GM23338 (cell line): ENCODE data around the gene BCR. TPM values are rescaled to one million over a fixed set of nuclear protein-coding genes. Genes with fewer than 3 reads are reported as not detected.

ENCODE experiments used
- ATAC-seq: fragments of 200-7000 bp; cut with Tn5 transposase; 3 replicates; pipeline ENCODE4 v1.9.1; 2020
- DNase-seq: peaks from one replicate; pipeline ENCODE4 v3.0.0-alpha.2; 2015; ENCODE audit warnings: low spot score
- H2AFZ ChIP-seq: fragments of 200-600 bp; sonication (generic); 2 replicates; pipeline ENCODE4 v1.8.0; 2016; ENCODE audit warnings: antibody characterized with exemption, mild to moderate bottlenecking, moderate library complexity
- H3F3A ChIP-seq: fragments of 200-600 bp; sonication (generic); replicated peaks from 2 replicates; pipeline ENCODE4 v1.8.0; 2017; ENCODE audit warnings: antibody characterized with exemption, mixed run types, low read depth
- H3K27ac ChIP-seq: fragments of 200-600 bp; sonication (generic); 2 replicates; pipeline ENCODE4 v1.6.1; 2016; ENCODE audit warnings: low read depth
- H3K27me3 ChIP-seq: fragments of 200-600 bp; sonication (generic); 2 replicates; pipeline ENCODE4 v1.8.0; 2016; ENCODE audit warnings: mild to moderate bottlenecking, mixed run types, moderate library complexity; ENCODE audit not compliant: insufficient read depth
- H3K36me3 ChIP-seq: fragments of 200-600 bp; sonication (generic); 2 replicates; pipeline ENCODE4 v1.8.0; 2016; ENCODE audit warnings: mild to moderate bottlenecking; ENCODE audit not compliant: insufficient read depth
- H3K4me1 ChIP-seq: fragments of 200-600 bp; sonication (generic); 2 replicates; pipeline ENCODE4 v1.8.0; 2016; ENCODE audit warnings: mild to moderate bottlenecking, moderate library complexity; ENCODE audit not compliant: insufficient read depth
- H3K4me2 ChIP-seq: fragments of 200-600 bp; sonication (generic); 2 replicates; pipeline ENCODE4 v1.7.1; 2017; ENCODE audit warnings: mixed run types
- H3K4me3 ChIP-seq: fragments of 200-600 bp; sonication (generic); 2 replicates; pipeline ENCODE4 v1.6.1; 2016; ENCODE audit warnings: mixed run types
- H3K79me2 ChIP-seq: fragments of 200-600 bp; sonication (generic); replicated peaks from 2 replicates; pipeline ENCODE4 v1.8.0; 2017; ENCODE audit warnings: mild to moderate bottlenecking; ENCODE audit not compliant: insufficient read depth
- H3K9me2 ChIP-seq: fragments of 200-600 bp; sonication (generic); 2 replicates; pipeline ENCODE4 v1.8.0; 2017; ENCODE audit not compliant: insufficient read depth
- H4K20me1 ChIP-seq: fragments of 200-600 bp; sonication (generic); replicated peaks from 2 replicates; pipeline ENCODE4 v1.8.0; 2017; ENCODE audit warnings: mild to moderate bottlenecking; ENCODE audit not compliant: insufficient read depth
- H3K27ac Mint-ChIP-seq: 2 replicates; pipeline ENCODE4 v1.8.0; 2020; ENCODE audit warnings: inconsistent platforms, mild to moderate bottlenecking, moderate library complexity, mixed read lengths
- H3K27me3 Mint-ChIP-seq: 3 replicates; pipeline ENCODE4 v1.8.0; 2022; ENCODE audit warnings: low read depth, mild to moderate bottlenecking, moderate library complexity, mixed read lengths, inconsistent platforms; ENCODE audit not compliant: insufficient read depth, poor library complexity
- H3K36me3 Mint-ChIP-seq: 3 replicates; pipeline ENCODE4 v1.8.0; 2021; ENCODE audit warnings: low read depth, mild to moderate bottlenecking, inconsistent platforms, moderate library complexity, mixed read lengths
- H3K4me1 Mint-ChIP-seq: 3 replicates; pipeline ENCODE4 v1.8.0; 2020; ENCODE audit warnings: mild to moderate bottlenecking, inconsistent platforms, mixed read lengths
- H3K4me3 Mint-ChIP-seq: 3 replicates; pipeline ENCODE4 v1.8.0; 2021; ENCODE audit warnings: moderate library complexity, mild to moderate bottlenecking, inconsistent platforms, mixed read lengths
- H3K9me3 Mint-ChIP-seq: 3 replicates; pipeline ENCODE4 v1.8.0; 2020; ENCODE audit warnings: moderate library complexity, mild to moderate bottlenecking, inconsistent platforms, mixed read lengths
- CREB1 ChIP-seq: fragments of 250-450 bp; sonication (Bioruptor Pico); IDR thresholded peaks from 2 replicates; pipeline ENCODE4 v1.5.0; 2020; ENCODE audit warnings: low read depth, mild to moderate bottlenecking, moderate library complexity
- CTCF ChIP-seq, 2 experiments: fragments of 200-600 bp in 1 of 2; sonication (generic) in 1 of 2; conservative IDR thresholded peaks; 2 replicates each; pipeline versions ENCODE4 v1.5.1 to v1.6.1; 2016 to 2017; ENCODE audit warnings: antibody characterized with exemption in 2 of 2, low read depth in 2 of 2, mild to moderate bottlenecking in 2 of 2, moderate library complexity in 1 of 2
- EZH2 ChIP-seq: fragments of 200-600 bp; sonication (generic); IDR thresholded peaks from one replicate; pipeline ENCODE4 v1.8.0; 2017; ENCODE audit warnings: antibody characterized with exemption, mild to moderate bottlenecking, low read depth; ENCODE audit not compliant: unreplicated experiment
- EZH2phosphoT487 ChIP-seq: fragments of 200-600 bp; sonication (generic); IDR thresholded peaks from one replicate; pipeline ENCODE4 v1.8.1; 2018; ENCODE audit warnings: antibody characterized with exemption; ENCODE audit not compliant: unreplicated experiment
- REST ChIP-seq: IDR thresholded peaks from one replicate; pipeline ENCODE4 v1.6.1; 2018; ENCODE audit warnings: antibody characterized with exemption; ENCODE audit not compliant: unreplicated experiment
- STAT1 ChIP-seq: IDR thresholded peaks from one replicate; pipeline ENCODE4 v1.6.1; 2016; ENCODE audit warnings: antibody characterized with exemption; ENCODE audit not compliant: unreplicated experiment
- ZNF114 ChIP-seq: fragments of 250-450 bp; sonication (Bioruptor Pico); IDR thresholded peaks from 2 replicates; pipeline ENCODE4 v1.5.0; 2020; ENCODE audit warnings: mild to moderate bottlenecking, moderate library complexity
- ZNF331 ChIP-seq: fragments of 250-450 bp; sonication (Bioruptor Pico); IDR thresholded peaks from 2 replicates; pipeline ENCODE4 v1.5.0; 2020; ENCODE audit warnings: low read depth, mild to moderate bottlenecking, moderate library complexity
- ZNF462 ChIP-seq: fragments of 250-450 bp; sonication (Bioruptor Pico); IDR thresholded peaks from 2 replicates; pipeline ENCODE4 v1.5.0; 2020; ENCODE audit warnings: mild to moderate bottlenecking, moderate library complexity
- polyA plus RNA-seq: library from polyadenylated mRNA; unstranded; fragments of >200 nt; fragmentation: Nextera tagmentation; extraction: Ambion mirVana; gene quantifications from 2 replicates; pipeline ENCODE4 v1.2.1, GENCODE V29; 2016
- total RNA-seq: library from RNA; depleted of rRNA; stranded (reverse); fragments of >200 nt; shearing (Covaris generic); gene quantifications from 2 replicates; pipeline ENCODE4 v1.2.3, GENCODE V29; 2014
- TF ChIP-seq, protein P1 (sequence below): IDR thresholded peaks from 2 replicates; pipeline ENCODE4 v1.6.1; 2016; ENCODE audit warnings: antibody characterized with exemption

BCR gene
- total and polyA plus RNA-seq, 2 experiments from 2014 or later, result 17.7 to 121 TPM

- Histone ChIP-seq H3K4me2 (no peak overlapping the region), H3K79me2 (no peaks in the 10 kb centered on the region), H3K27me3 (peaks cover 25% of the 10 kb centered on the region; the same call in 1 of the 2 replicates), H3F3A (no peaks in the 10 kb centered on the region), H3K4me3 (no peak overlapping the region), H4K20me1 (no peaks in the 10 kb centered on the region), H3K27ac (no peak overlapping the region), H3K9me2 (no peaks in the 10 kb centered on the region), H2AFZ (no peak overlapping the region), H3K4me1 (peaks cover 12% of the 10 kb centered on the region), H3K36me3 (no peaks in the 10 kb centered on the region)
- H3K27ac Mint-ChIP-seq, result no peak overlapping the region
- no peak overlapping the region for H3K4me3 Mint-ChIP-seq
- H3K4me1 Mint-ChIP-seq, result peaks cover 33% of the 10 kb centered on the region
- peaks cover 26% of the 10 kb centered on the region for H3K27me3 Mint-ChIP-seq
- no peak for ATAC-seq
- DNase-seq, result no peak
- H3K36me3 Mint-ChIP-seq, result no peaks in the 10 kb centered on the region
- H3K9me3 Mint-ChIP-seq, result peaks cover 1% of the 10 kb centered on the region; the same call in 1 of the 3 replicates
- TF ChIP-seq EZH2, result no peak
- no peak for TF ChIP-seq ZNF114 (CRISPR knock-in tag)
- TF ChIP-seq CTCF (conservative IDR thresholded peaks at IDR 0.05; ENCODE audit: low read depth in 2 of 2), result no peak
- TF ChIP-seq ZNF462, result no peak
- no peak for TF ChIP-seq CREB1 (CRISPR knock-in tag)
- no peak for TF ChIP-seq REST
- no peak for TF ChIP-seq EZH2phosphoT487
- TF ChIP-seq ZNF331, result no peak
- TF ChIP-seq, protein P1, sequence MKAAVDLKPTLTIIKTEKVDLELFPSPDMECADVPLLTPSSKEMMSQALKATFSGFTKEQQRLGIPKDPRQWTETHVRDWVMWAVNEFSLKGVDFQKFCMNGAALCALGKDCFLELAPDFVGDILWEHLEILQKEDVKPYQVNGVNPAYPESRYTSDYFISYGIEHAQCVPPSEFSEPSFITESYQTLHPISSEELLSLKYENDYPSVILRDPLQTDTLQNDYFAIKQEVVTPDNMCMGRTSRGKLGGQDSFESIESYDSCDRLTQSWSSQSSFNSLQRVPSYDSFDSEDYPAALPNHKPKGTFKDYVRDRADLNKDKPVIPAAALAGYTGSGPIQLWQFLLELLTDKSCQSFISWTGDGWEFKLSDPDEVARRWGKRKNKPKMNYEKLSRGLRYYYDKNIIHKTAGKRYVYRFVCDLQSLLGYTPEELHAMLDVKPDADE, result no peak
- no peak for TF ChIP-seq STAT1
Observed at GRCh38 chr22:23147617-23148387, 32.5 kb upstream of the BCR start.
